NB4 (cell line): ENCODE data around the gene PDGFRA.
"Not testable (repeated sequence)": the region's sequence is repeated elsewhere in the genome, so short reads cannot be mapped to it uniquely, and the experiment has no call there.

ENCODE experiments used
- DNase-seq: peaks from one replicate; pipeline ENCODE4 v3.0.0; 2010; ENCODE audit warnings: low read depth
- H3K4me3 ChIP-seq: one replicate; pipeline ENCODE4 v1.5.1; 2011; ENCODE audit warnings: mild to moderate bottlenecking, low read depth, low read length, moderate library complexity
- MYC ChIP-seq: IDR thresholded peaks from 2 replicates; pipeline ENCODE4 v1.6.1; 2011; ENCODE audit warnings: low read depth, low read length
- POLR2A ChIP-seq: IDR thresholded peaks from 2 replicates; pipeline ENCODE4 v1.6.1; 2011; ENCODE audit warnings: mild to moderate bottlenecking; ENCODE audit not compliant: insufficient read length; ENCODE audit errors: extremely low read depth
- TF ChIP-seq, protein P1 (sequence below): IDR thresholded peaks from one replicate; pipeline ENCODE4 v1.5.1; 2012; ENCODE audit warnings: low read depth, low read length
- TF ChIP-seq, protein P2 (sequence below): IDR thresholded peaks from 2 replicates; pipeline ENCODE4 v1.6.1; 2011; ENCODE audit warnings: low read depth, low read length

PDGFRA gene

DNA sequence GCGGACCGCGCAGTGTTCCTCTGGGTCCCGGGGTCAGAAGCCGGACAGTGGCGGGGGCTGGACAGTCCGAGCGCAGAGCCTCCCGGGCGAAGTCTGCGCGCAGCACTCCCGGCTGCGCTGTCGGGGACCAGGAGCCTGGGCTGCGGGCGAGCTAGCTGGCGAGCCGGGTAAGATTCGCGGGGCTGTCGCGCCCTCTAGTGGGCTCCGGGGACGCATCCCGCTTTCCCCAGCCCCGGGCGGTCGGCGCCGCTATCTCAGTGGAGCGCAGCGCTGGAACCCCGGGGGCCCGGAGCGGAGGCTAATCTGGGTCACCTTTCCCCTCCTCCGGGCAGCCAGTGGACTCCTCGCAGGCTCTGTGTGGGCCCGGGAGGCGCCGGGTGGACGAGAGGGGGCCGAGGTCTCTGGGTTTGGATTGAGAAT is 4.2 kb downstream of the PDGFRA start:
- TF ChIP-seq, protein P1, sequence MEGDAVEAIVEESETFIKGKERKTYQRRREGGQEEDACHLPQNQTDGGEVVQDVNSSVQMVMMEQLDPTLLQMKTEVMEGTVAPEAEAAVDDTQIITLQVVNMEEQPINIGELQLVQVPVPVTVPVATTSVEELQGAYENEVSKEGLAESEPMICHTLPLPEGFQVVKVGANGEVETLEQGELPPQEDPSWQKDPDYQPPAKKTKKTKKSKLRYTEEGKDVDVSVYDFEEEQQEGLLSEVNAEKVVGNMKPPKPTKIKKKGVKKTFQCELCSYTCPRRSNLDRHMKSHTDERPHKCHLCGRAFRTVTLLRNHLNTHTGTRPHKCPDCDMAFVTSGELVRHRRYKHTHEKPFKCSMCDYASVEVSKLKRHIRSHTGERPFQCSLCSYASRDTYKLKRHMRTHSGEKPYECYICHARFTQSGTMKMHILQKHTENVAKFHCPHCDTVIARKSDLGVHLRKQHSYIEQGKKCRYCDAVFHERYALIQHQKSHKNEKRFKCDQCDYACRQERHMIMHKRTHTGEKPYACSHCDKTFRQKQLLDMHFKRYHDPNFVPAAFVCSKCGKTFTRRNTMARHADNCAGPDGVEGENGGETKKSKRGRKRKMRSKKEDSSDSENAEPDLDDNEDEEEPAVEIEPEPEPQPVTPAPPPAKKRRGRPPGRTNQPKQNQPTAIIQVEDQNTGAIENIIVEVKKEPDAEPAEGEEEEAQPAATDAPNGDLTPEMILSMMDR: peak; percentile 62
- TF ChIP-seq, protein P2, sequence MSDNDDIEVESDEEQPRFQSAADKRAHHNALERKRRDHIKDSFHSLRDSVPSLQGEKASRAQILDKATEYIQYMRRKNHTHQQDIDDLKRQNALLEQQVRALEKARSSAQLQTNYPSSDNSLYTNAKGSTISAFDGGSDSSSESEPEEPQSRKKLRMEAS: no peak
- TF ChIP-seq POLR2A (no peak), MYC (no peak)
- peak overlapping the region; percentile 7 for H3K4me3 ChIP-seq
- DNase-seq: peak; percentile 88

DNA sequence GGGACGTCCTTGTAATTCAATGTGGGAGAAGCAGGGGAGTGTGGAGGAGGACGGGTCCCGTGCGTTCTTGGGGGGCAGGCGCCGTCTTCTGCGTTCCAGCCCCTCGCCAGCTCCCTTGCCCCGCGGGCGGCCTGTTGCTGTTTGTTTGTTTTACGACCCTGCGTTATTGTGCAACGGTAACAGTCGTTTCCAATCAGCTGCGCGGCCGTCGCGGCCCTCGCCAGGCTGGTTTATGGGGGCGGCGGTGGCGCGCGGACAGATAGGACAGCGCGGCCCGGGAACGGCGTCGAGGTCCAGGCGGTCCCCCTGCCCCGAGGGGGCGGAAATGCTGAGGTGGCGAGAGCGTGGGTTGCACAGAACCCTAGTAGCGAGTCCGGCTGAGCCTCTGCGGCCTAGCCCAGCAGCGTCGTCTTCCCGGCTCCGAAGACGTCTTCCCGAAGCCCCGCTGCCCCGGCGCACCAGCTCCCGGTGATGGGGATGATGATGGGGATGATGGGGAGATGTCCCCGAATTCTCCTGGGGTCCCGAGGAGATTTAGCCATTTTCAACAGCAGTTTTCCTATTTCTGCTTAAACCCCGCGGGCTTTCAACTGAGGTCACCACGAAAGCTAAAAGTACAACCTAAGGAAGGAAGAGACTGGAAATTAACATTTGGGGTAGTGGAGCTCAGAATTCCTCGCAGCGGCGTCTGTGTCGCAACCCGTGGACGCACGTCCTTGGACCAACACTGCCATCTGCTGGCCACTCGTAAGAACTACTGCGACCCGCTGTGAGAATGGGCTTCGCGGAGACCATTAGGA is 4.8 kb downstream of the PDGFRA start:
- peak; percentile 89 for DNase-seq
- TF ChIP-seq POLR2A: no peak
- peak; percentile 31; the same call in 1 of the 2 replicates for TF ChIP-seq MYC
- TF ChIP-seq, protein P1: peak; percentile 78
- TF ChIP-seq, protein P2: peak; percentile 39; the same call in 1 of the 2 replicates

DNA sequence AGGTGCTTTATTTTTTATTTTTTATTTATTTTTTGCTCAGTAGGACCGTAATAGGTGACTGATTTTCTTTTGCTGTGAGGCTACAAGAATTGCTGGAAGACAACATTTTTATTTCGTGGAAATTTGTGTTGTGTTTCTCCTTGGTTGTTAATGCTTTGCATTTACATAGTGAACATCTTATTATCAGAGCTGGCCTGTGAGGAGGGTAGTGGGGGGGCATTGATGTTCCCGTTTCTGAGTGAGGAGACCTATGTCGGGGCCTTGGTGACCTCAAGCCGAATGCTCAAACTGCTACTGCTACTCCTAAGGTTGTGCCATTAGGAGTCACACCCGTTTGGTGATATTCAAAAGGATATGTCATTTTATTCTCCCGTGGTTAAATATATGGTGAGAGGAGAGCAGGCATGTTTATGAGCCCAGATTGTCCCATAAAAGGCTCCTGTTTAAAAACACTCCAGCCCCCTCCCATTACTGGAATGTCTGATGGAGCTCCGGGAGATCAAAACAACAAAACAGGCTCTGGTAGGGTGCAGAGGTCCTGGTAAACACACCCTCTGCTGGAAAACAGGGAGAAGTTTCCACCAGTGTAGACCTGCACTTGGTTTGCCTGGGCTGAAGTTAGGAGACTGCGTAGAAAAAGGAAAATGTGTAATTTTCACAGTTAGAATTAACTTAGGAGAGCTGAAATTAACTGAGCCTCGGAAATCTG is 5.6 kb downstream of the PDGFRA start:
- TF ChIP-seq, protein P2: no peak
- H3K4me3 ChIP-seq: no peak overlapping the region
- no peak for DNase-seq

More for the DNA sequence above, 4.8 kb downstream of the PDGFRA start:
- peak overlapping the region; percentile 7 for H3K4me3 ChIP-seq

DNA sequence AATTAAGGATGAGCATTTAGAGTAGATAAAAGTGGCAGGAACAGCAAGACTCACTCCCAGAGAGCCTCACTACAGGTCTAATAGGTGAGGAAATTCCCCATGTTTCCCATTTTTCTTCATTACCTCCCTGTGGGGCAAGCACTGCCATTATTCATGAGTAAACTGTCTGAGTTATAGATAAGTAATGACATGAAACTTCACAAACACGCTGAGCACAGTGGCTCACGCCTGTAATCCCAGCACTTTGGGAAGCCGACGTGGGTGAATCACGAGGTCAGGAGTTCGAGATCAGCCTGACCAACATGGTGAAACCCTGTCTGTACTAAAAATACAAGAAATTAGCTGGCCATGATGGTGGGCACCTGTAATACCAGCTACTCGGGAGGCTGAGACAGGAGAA is 7.2 kb downstream of the PDGFRA start:
- DNase-seq, H3K4me3 ChIP-seq: not testable (repeated sequence)

DNA sequence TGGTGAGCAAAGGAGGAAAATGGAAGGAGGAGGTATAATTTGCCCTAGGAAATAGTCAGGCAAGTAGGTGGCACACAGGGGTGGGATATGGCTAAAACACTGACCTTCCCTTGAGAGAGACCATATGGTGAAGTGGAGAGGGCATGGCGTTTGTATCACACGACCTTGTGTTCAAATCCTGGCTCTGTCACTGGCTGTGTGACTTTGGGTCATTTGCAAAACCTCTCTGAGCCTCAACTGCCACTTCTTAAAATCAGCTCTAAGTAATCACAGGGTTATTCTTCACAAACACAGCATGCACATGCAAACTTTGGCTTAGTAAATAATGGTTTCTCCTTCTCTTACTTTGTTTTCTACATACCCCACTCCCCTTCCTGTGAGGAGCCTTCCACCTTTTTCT is 8.7 kb downstream of the PDGFRA start:
- DNase-seq: no peak
- TF ChIP-seq MYC: no peak
- TF ChIP-seq, protein P1: no peak
- no peak for TF ChIP-seq POLR2A
- TF ChIP-seq, protein P2: no peak
- no peak overlapping the region for H3K4me3 ChIP-seq

DNA sequence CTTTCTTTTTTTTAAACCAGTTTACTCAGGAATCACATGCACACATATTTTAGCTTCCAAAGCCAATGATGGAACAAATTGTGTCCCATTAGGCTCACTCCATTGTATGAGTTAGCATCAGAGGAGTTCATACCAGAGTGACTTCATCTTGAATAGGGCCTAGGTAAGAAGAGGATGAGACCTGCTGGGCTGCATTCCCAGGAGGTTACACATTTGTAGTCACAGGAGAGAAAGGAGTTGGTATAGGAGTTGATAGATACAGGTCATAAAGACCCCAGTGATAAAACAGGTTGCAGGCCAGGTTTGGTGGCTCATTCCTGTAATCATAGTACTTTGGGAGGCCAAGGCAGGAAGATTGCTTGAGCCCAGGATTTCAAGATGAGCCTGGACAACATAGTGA is 9.3 kb downstream of the PDGFRA start:
- no peak for TF ChIP-seq POLR2A
- no peak overlapping the region for H3K4me3 ChIP-seq
- DNase-seq: no peak

DNA sequence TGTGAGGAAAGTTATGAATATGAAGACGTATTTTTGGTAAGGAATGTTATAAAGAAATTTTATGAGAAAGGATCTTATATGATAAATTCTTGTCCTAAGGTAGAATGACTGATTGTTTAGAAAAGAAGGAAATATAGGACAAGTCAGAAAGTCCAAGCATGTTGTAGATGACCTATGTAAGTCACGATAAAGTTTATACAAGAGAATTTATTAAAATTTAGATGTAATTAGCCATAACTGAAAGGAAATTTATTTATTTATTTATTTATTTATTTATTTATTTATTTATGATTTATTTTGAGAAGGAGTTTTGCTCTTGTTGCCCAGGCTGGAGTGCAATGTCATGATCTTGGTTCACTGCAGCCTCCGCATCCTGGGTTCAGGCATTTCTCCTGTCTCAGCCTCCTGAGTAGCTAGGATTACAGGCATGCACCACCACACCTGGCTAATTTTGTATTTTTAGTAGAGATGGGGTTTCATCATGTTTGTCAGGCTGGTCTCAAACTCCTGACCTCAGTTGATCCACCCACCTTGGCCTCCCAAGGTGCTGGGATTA is 12.3 kb downstream of the PDGFRA start:
- peak; percentile 21 for DNase-seq
- H3K4me3 ChIP-seq: not testable (repeated sequence)

DNA sequence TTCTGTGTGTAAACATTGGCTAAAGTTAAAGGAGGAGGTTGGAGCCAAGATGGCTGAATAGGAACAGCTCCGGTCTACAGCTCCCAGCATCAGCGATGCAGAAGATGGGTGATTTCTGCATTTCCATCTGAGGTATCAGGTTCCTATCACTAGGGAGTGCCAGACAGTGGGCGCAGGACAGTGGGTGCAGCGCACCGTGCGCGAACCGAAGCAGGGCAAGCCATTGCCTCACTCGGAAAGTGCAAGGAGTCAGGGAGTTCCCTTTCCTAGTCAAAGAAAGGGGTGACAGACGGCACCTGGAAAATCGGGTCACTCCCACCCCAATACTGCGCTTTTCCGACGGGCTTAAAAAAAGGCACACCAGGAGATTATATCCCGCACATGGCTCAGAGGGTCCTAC is 14.4 kb downstream of the PDGFRA start:
- DNase-seq, H3K4me3 ChIP-seq: not testable (repeated sequence)

DNA sequence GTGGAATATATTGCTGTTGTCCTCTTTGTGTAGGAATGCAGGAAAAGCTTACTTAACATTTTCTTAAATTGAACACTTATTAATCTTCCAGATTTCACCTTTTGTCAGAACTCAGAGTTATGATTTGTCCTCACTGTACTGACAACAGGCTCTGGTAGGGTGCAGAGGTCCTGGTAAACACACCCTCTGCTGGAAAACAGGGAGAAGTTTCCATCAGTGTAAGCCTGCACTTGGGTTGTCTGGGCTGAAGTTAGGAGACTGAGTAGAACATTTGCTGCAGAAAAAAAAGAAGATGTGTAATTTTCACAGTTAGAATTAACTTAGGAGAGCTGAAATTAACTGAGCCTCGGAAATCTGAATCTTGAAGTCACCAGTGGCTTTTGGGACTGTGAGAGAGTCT is 23.2 kb downstream of the PDGFRA start:
- not testable (repeated sequence) for H3K4me3 ChIP-seq, DNase-seq
